Spinal cord (tissue), 10 donors: ENCODE data around the gene TLE3. TPM values are rescaled to one million over a fixed set of nuclear protein-coding genes. Genes with fewer than 3 reads are reported as not detected.
A peak's percentile ranks its signal among the peaks of the same experiment; 100 is the strongest.
"Not testable (repeated sequence)": the region's sequence is repeated elsewhere in the genome, so short reads cannot be mapped to it uniquely, and the experiment has no call there.

Source experiments
- DNase-seq, 6 donors: peaks; one replicate each; pipeline versions ENCODE4 v3.0.0 to v3.0.0-alpha.2; 2013 to 2015; ENCODE audit warnings: low spot score in 6 of 6, low read depth in 4 of 6
- H3K27ac ChIP-seq: one replicate; pipeline ENCODE4 v1.5.1; 2013; ENCODE audit warnings: low read depth, low read length, control low read depth
- H3K27me3 ChIP-seq: one replicate; pipeline ENCODE4 v1.6.1; 2013; ENCODE audit warnings: low read length; ENCODE audit not compliant: control insufficient read depth, insufficient read depth
- H3K36me3 ChIP-seq: one replicate; pipeline ENCODE4 v1.6.1; 2013; ENCODE audit warnings: low read length; ENCODE audit not compliant: control insufficient read depth, insufficient read depth
- H3K4me1 ChIP-seq: one replicate; pipeline ENCODE4 v1.6.1; 2013; ENCODE audit warnings: low read length; ENCODE audit not compliant: control insufficient read depth, insufficient read depth
- H3K4me3 ChIP-seq: one replicate; pipeline ENCODE4 v1.5.1; 2013; ENCODE audit warnings: low read depth, low read length, control low read depth
- H3K9me3 ChIP-seq: one replicate; pipeline ENCODE4 v1.6.1; 2013; ENCODE audit warnings: low read length; ENCODE audit not compliant: control insufficient read depth, insufficient read depth
- WGBS: methylation state at CpG from one replicate; pipeline ENCODE4 v1.1.5; 2013; ENCODE audit warnings: missing lambda C conversion rate; ENCODE audit not compliant: insufficient coverage; 5-methylcytosine and 5-hydroxymethylcytosine counted together
- polyA plus RNA-seq, 2 donors: library from polyadenylated mRNA; unstranded; fragments of 120-200 nt; gene quantifications; one replicate each; pipeline ENCODE4 v1.2.1, GENCODE V29; 2013; ENCODE audit not compliant: insufficient read length in 2 of 2
- total RNA-seq, 2 donors: library from RNA; depleted of rRNA in 1 of 2; stranded (reverse); fragments of 120-200 nt in 1 of 2; fragments of >200 nt in 1 of 2; gene quantifications; one replicate each; pipeline versions ENCODE4 v1.2.3 to v1.2.4, GENCODE V29; 2013 to 2014
- donor health status: healthy.

The TLE3 gene
- total and polyA plus RNA-seq, 4 donors, result 24.7 to 48.7 (median 38.2) TPM

DNA sequence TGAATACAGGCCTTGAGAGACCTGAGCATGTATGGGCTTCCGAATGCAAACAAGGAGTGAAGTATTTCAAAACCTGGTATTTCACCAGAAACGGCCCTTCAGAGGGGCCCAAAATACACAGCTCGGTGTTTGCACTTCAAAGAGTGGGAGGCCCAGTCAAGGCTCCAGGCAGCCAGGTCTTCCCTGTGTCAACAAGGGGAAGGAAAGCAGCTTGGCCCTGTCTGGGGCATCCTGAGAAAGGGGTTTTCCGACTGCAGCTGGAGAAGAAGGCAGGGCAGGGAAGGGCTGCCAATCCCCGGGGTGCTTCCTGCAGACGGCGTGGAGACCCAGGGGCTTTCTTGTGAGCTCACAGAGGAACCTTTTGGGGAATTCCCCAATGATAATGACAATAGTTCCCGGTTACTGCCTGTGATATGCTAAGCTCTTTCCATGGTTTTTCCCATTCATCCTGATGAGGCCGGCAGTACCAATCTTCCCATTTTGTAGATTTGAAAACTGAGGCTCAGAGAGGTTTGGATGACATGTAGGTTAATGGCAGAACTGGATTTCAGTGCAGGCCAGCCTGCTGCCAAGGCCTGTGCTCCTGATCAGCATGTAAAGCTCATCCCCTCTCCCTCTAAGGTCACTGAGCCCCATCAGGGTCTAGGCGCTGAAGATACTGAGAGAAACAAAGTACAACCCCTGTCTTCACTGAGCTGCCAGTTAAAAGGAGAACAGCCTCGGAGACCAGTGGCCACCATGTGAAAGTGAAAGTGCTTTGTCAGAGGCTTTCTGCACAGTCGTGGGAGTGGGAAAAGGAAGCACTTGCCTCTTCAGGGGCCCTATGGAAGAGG, 43.0 kb upstream of the TLE3 start:
- H3K27ac ChIP-seq, result no peak overlapping the region
- WGBS, result 56% methylated on average over 10 of the region's 12 CpGs
- H3K9me3 ChIP-seq, result no peaks in the 10 kb centered on the region
- peaks cover 13% of the 10 kb centered on the region for H3K4me1 ChIP-seq
- DNase-seq, result no peak
- peaks cover 7% of the 10 kb centered on the region for H3K27me3 ChIP-seq
- no peaks in the 10 kb centered on the region for H3K36me3 ChIP-seq
- H3K4me3 ChIP-seq, result no peak overlapping the region

GRCh38 chr15:70140025-70140542, 42.4 kb upstream of the TLE3 start:
- WGBS, result 85% methylated on average over 3 of the region's 5 CpGs
- DNase-seq, result no peak
- Histone ChIP-seq H3K4me3 (no peak overlapping the region), H3K36me3 (no peaks in the 10 kb centered on the region), H3K27me3 (peaks cover 7% of the 10 kb centered on the region), H3K27ac (no peak overlapping the region), H3K9me3 (no peaks in the 10 kb centered on the region), H3K4me1 (peaks cover 13% of the 10 kb centered on the region)

DNA sequence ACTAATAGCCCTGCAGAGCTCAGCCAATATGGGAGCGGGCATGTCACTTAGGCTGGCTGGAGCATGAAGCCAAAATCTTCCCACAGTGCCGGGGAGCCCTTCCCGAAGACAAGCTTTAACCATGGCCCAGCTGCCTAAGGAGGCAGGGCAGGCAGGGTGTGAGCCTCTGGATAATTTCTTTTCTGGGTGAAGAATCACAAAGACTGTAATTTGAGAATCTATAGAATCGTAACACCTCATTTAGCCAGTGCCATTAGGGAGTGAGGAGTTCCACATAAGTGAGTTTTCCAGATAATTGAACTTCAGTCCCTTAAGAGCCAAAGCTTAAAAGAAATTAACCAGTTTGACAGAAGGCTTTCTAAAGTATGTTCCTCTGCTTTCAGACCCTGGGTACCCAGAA, 40.2 kb upstream of the TLE3 start:
- peak in 1 of 6 donors; percentile 68 for DNase-seq
- 100% methylated on average over 2 of the region's 4 CpGs for WGBS
- H3K4me1 ChIP-seq, result peaks cover 16% of the 10 kb centered on the region
- peaks cover 2% of the 10 kb centered on the region for H3K27me3 ChIP-seq
- no peak overlapping the region for H3K4me3 ChIP-seq
- H3K9me3 ChIP-seq, result no peaks in the 10 kb centered on the region
- no peak overlapping the region for H3K27ac ChIP-seq
- no peaks in the 10 kb centered on the region for H3K36me3 ChIP-seq

DNA sequence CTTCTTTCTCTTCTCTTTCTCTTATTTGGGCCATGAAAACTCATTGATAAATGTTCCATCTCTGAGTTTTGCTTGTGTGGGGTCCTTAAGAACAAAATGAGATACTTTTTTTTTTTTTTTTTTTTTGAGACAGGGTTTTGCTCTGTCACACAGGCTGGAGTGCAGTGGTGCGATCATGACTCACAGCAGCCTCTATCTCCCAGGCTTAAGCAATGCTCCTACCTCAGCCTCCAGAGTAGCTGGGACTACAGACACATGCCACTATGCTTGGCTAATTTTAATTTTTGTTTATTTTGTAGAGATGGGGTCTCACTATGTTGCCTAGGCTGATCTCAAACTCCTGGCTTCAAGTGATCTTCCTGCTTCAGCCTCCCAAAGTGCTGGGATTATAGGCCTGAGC, 39.3 kb upstream of the TLE3 start:
- H3K9me3 ChIP-seq, DNase-seq, H3K36me3 ChIP-seq, H3K27ac ChIP-seq, H3K4me3 ChIP-seq, H3K27me3 ChIP-seq: not testable (repeated sequence)
- WGBS, result no CpG with 5 or more reads among the region's 1 CpG
- peaks cover 19% of the 10 kb centered on the region for H3K4me1 ChIP-seq

DNA sequence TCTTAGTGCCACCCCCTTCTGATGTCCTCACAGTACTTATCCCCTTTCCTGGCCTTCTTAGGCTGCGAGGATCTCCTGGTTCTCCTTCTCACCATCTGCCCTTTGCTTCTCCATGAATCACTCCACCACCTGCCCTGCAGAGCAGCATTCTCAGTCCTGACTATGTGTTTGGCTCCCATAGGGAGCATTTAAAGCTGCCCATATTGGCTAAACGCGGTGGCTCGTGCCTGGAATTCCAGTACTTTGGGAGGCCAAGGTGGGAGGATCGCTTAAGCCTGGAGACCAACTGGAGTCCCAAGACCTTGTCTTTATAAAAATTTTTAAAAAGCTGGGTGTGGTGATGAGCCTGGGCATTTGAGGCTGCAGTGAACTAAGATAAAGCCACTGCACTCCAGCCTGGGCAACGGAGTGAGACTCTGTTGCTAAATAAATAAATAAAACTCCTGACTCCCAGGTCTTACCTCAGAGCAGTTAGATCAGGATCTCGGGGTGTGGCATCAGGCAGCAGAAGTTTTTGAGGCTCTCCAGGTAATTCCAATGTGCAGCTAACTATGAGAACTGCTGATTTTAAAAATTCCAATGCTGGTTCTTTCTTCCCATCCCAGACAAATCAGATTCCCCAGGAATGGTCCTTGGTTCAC, 36.2 kb upstream of the TLE3 start:
- no peak overlapping the region for H3K27ac ChIP-seq
- H3K4me1 ChIP-seq, result peaks cover 30% of the 10 kb centered on the region
- no peaks in the 10 kb centered on the region for H3K36me3 ChIP-seq
- no peaks in the 10 kb centered on the region for H3K9me3 ChIP-seq
- no peak overlapping the region for H3K4me3 ChIP-seq
- DNase-seq, result no peak
- WGBS, result 89% methylated on average over 6 of the region's 7 CpGs
- no peaks in the 10 kb centered on the region for H3K27me3 ChIP-seq

DNA sequence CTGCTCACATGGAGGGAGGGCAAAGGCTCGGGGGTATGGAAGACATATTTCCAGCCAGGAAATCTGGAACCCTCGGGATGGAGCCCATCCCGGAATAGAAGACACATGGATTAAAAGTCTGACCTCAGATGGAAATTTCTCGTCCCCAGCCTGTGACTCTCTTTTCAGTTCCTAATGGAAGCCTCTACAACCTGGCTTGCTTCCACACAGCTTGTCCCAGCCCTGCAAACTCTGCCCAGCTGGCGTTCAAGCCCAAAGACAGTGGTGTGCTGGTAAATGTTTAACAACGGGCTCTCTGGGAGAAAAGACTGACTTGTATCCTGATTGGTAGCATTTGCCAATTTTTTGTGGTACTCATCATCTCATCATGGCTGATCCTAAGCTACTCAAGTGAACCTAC, 35.6 kb upstream of the TLE3 start:
- Histone ChIP-seq H3K27me3 (no peaks in the 10 kb centered on the region), H3K4me1 (peaks cover 30% of the 10 kb centered on the region), H3K4me3 (no peak overlapping the region), H3K27ac (no peak overlapping the region), H3K9me3 (no peaks in the 10 kb centered on the region), H3K36me3 (no peaks in the 10 kb centered on the region)
- 39% methylated on average over 4 of the region's 6 CpGs for WGBS
- peak in 2 of 6 donors; percentile 57 to 69 for DNase-seq

GRCh38 chr15:70132571-70132970, 34.9 kb upstream of the TLE3 start:
- H3K36me3 ChIP-seq, result no peaks in the 10 kb centered on the region
- no peak overlapping the region for H3K27ac ChIP-seq
- WGBS, result 88% methylated on average over 1 of the region's 1 CpG
- H3K27me3 ChIP-seq, result no peaks in the 10 kb centered on the region
- no peak overlapping the region for H3K4me3 ChIP-seq
- DNase-seq, result no peak
- no peaks in the 10 kb centered on the region for H3K9me3 ChIP-seq
- H3K4me1 ChIP-seq, result peaks cover 30% of the 10 kb centered on the region

DNA sequence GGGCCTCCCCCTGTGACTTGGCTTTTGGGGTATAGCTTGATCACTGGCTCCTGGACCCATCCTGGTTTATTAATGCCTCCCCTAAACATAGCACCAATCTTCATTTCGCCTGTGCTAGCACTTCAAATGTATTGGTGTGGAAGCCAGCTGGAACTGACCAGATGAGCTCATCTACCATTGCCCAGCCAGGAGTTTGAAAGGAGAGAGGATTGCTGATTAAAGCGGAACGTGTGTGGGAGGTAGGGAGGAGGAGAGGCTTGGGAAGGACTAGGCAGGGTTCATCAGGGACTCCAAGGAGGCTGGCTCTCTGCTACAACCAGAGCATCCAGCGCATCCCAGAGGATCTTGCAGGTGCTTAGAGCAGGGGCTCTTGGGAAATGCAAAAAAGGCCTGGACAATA, 34.4 kb upstream of the TLE3 start:
- Histone ChIP-seq H3K36me3 (no peaks in the 10 kb centered on the region), H3K27me3 (no peaks in the 10 kb centered on the region), H3K27ac (peak overlapping the region; percentile 22), H3K4me1 (peaks cover 35% of the 10 kb centered on the region), H3K4me3 (no peak overlapping the region), H3K9me3 (no peaks in the 10 kb centered on the region)
- DNase-seq, result peak in 2 of 6 donors; percentile 39 to 58
- 58% methylated on average over 3 of the region's 4 CpGs for WGBS

DNA sequence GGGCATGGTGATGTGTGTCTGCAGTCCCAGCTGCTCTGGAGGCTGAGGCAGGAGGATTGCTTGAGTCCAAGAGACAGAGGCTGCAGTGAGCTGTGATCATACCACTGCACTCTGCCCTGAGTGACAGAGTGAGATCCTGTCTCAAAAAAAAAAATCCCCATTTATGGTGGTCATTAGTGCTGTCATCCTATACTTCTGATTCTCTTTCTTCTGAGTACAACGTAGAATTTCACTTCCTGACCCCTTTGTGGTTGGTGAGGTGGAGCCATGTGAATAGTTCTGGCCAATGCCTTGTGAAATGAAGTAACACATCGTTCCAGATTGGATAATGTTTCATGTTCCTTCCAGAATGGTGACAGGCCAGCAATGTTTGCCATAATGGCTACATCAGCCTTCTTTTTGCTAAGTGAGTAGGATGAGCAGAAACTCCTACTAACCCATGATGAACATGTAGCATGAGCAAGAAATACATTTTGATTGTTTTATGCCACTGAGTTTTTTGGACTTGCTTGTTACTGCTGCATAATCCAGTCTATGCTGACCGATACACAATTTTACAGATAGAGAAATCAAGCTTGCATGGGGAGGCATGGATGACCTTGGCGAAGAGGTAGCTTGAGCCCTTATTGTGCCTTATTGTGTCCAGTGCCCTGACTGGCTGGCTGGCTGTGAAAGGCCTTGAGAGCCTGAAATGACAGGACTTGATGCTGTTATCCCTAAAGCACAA, 30.9 kb upstream of the TLE3 start:
- Histone ChIP-seq H3K9me3 (no peaks in the 10 kb centered on the region), H3K27me3 (no peaks in the 10 kb centered on the region), H3K4me3 (no peak overlapping the region), H3K36me3 (no peaks in the 10 kb centered on the region), H3K4me1 (peaks cover 53% of the 10 kb centered on the region), H3K27ac (no peak overlapping the region)
- 90% methylated on average over 3 of the region's 4 CpGs for WGBS
- DNase-seq, result no peak
